NCI-H1048 (cell line): ENCODE data around the gene ANO9.
"Not testable (repeated sequence)": the region's sequence is repeated elsewhere in the genome, so short reads cannot be mapped to it uniquely, and the experiment has no call there.

ENCODE experiments used
- DNase-seq: peaks from one replicate; lab custom pipeline; 2025; lab: John Stamatoyannopoulos, UW

ANO9 gene

DNA sequence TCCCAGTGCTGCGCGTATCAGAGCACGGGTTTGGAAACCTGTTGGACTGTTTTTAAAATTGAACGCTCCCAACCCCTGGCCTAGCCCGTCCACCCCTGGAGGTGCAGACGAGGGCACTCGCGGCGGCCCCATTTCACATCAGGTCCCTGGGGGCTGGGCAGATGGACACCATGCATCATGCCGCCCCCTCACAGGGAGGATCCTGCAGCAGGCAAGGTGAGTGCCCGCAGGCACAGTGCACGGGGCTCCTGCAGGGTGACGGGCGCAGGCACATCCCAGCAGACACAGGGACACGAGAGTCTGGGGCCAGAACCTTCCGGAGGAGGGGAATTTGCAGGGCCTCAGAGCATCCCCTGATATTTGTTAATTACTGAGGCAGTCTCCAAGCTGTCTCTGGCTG lies 7.3 kb downstream of the ANO9 start:
- DNase-seq: no peak

DNA sequence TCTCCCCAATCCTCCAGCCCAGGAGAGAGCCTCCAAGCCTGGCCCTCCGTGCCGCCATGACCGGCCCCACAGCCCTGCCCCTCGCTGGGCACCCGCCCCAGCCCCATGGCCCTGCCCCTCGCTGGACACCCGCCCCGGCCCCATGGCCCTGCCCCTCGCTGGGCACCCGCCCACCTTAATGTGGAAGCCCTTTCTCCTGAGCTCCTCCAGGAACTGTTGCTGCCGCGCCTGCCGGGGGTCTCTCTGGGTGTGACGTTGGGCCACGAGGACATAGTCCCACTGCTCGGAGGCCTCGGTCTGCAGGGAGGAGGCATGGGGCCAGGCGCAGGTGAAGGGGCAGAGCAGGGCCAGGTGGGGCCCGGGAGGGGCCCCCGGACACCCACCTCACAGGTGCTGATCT lies 8.2 kb downstream of the ANO9 start:
- no peak for DNase-seq

DNA sequence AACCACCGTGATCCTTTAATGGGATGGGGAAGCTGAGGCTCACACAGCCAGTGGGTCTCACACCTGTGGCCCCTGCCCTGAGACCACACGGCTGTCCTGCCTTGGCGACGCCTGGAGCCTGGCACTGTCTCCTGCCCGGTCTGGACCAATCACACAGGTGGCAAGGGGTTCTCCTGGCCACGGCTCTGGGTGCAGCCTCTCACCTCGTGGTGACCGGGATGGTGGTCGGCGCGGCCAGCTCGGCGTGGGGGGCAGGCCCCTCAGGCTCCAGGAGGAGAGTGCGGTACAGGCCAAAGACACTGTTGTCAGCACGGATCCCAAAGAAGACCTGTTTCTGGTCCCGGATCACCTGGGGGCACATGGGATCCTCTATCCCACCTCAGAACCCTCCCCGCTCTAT lies 8.7 kb downstream of the ANO9 start:
- no peak for DNase-seq

DNA sequence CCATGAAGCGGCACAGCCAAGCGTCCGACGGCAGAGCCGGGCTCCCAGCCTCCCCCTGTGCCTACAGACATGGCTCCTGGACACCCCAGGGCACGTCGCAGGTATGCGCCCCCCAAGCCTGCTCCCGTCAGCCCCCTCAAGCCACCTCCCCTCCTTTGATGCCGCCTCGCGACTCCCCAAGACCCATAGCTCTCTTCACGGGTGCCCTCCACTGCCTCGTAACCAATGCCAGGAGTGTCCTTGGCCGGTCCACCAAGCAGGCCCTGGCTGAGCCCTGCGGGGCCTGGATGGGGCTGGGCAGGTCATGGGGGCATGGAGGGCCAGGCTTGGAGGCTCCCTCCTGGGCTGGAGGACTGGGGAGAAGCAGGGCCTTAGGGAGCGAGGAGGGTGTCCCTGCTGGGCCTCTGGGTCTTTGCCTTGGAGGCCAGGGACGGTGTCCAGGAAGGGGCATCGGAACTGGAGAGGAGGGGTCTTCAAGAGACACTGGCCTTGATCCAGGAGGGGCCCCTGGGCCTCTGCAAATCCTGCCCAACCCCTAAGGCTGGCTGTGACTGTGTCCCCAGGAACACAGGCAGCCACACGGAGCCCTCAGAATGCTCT lies 9.2 kb downstream of the ANO9 start:
- DNase-seq: no peak

DNA sequence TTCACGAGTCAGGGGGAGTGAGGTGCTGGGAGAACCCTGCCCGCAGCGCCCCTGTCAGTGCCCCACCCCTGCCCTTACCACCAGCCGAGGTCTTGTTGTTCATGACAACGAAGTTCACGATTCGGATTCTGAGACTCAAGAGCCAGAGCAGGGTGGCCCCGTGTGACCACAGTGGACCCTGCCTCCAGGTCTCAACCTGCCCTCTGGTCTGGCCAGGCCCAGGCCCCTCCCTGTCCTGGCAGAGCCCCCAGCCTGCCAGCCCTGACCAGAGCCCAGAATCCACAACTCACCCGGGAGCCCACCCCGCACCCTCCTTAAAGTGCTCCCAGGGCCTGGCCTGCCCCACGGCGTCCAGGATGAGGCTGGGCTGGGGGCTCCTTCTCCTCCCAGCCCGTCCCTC lies 9.9 kb downstream of the ANO9 start:
- DNase-seq: no peak

DNA sequence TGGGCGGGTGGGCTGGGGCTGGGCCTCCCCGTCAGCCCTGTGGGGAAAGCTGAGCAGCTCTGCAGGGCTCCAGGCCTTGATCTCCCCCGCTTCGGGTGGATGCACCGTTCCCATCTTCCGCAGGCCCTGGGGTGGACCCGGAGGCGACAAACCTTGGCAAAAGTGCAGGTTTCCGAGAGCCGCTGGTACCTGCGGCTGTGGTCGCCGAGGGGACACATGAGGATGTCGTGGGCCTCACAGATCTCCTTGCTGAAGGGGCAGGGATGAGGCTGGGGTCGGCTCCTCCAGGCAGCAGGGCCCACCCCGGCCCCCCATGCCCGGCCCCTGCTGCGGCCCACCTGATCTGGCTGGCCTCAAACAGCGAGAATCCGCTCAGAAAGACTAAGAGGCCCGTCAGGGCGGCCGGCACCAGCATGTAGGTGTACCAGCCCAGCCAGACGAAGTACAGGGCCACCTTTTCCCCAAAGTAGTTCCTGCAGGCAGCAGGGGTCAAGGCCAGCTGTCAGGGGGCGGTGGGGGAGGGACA lies 11.8 kb downstream of the ANO9 start:
- no peak for DNase-seq

DNA sequence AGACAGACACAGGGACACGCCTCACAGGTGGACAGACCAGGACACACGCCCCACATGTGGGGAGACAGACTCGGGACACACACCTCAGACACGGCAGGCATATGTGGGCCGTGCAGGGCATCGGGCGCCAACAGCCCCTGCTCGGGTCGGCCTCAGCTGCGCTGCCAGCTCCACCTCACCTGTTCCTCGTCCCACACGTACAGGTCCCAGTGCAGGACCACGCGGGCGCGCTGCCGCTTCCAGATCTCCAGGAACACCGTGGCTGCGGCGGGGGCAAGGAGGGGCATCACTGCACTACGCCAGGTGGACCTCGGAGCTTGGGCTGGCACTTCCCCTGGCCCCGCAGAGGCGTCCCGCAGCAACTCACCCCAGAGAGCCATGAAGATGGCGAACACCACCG lies 12.4 kb downstream of the ANO9 start:
- no peak for DNase-seq

DNA sequence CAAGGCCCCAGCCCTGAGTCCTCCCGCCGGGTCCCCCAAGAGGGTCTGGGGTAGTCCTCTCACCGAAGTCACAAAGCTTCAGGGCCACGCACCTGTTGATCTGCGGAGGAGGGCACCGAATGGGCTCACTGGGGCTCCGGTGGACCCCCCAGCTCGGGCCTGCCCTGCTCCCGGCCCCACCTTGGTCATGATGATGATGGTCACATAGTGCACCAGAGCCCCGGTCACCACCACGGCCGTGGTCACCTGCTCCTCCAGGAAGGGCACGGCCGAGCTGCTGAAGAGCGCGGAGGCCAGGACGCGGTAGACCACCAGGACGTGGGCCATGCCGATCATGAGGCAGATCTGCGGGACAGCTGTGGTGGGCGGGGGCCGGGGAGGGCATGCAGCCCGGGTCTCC lies 13.5 kb downstream of the ANO9 start:
- no peak for DNase-seq

DNA sequence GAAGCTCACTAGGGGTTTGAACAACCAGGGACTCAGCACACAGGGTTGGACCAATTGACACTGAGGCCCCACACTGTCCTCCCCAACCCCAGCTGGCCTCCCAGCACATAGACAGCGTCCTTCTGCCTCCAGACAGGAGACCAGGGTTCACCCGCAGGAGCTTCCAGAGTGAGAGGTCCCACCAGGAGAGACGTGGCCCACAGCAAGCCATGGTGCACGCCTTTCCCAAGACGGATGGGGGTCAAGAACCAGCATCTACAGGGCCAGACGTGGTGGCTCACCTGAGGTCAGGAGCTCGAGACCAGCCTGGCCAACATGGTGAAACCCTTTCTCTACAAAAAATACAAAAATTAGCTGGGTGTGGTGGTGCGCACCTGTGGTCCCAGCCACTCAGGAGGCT lies 15.0 kb downstream of the ANO9 start:
- no peak for DNase-seq

DNA sequence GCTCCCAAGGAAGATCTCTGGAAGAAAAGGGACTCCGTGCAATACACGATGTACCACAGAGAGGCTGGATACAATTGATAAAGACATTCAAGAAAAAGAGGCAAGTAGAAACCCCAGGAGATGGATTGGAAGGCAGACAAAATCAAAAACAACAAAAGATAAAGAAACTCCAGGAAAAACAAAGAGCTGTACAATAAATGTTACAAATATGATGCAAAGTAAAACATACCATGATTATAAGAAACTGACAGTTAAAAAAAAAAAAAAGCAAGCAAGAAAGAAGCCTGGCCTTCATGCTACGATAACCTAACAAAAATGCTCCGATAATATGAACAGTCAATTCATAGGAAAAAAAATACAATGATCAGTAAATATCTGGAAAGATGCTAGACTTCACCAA lies 16.5 kb downstream of the ANO9 start:
- DNase-seq: no peak

DNA sequence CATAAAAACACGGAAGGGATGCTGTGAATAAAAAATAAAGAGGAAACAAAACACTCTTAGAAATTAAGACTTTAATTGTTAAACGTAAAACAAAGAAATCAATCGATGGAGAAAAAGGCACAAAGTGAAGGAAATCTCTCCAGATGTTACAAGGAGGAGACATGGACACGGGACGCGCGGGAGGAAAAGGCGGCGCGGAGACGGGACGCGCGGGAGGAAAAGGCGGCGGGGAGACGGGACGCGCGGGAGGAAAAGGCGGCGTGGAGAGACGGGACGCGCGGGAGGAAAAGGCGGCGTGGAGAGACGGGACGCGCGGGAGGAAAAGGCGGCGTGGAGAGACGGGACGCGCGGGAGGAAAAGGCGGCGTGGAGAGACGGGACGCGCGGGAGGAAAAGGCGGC lies 17.0 kb downstream of the ANO9 start:
- DNase-seq: not testable (repeated sequence)

DNA sequence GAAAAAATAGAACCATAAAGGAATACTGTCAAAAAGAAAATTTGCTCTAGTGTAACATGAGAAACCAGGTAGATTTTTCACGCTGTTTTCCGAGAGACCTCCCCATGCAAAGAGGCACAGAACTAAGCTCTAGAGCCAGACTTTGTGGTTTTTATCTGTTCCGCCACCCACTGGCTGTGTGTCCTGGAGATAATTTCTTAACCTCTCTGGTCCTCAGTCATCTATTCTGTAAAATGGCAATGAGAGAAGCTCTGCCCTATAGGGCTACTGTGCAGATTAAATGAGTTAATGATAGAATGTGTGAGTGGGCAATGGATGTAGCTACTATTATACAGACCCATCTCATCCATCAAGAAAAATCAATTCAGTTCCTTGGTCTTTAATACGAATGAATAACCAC lies 17.6 kb downstream of the ANO9 start:
- DNase-seq: no peak

DNA sequence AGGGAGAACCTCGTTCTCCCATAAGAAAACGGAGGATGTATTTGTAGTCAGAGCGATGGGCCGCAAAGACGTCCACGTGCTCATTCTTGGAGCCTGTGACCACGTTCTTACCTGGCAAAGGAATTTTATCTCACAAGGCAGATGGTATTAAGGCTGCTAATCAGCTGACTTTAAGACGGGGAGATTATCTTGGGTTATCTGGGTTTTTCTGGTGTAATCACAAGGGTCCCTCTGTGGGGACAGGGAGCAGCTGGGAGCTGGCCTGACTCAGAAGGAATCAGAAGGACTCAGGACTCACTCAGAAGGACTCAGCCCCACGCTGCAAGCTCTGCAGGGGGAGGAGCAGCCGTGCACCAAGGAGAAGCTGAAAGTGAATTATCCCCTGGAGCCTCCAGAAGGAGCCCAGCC lies 19.6 kb downstream of the ANO9 start:
- no peak for DNase-seq

DNA sequence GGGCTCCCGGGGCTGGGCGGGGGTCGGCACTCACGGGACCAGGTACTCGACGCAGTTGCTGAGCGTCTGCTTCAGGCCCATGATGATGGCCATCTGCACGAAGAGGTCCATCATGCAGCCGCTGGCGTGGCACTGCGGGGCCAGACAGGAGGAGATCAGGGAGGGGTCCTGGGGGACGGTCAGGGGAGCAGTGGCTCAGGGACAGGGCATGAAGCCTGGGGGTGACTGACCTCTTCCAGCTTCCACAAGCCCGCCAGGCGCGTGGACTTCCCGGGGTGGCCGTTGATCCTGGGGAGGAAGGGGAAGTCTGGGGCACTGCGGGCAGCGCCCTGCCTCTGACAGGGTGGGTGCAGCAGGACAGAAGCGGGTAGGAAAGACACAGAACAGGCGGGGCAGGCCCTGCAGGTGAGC lies 20.9 kb downstream of the ANO9 start:
- no peak for DNase-seq

DNA sequence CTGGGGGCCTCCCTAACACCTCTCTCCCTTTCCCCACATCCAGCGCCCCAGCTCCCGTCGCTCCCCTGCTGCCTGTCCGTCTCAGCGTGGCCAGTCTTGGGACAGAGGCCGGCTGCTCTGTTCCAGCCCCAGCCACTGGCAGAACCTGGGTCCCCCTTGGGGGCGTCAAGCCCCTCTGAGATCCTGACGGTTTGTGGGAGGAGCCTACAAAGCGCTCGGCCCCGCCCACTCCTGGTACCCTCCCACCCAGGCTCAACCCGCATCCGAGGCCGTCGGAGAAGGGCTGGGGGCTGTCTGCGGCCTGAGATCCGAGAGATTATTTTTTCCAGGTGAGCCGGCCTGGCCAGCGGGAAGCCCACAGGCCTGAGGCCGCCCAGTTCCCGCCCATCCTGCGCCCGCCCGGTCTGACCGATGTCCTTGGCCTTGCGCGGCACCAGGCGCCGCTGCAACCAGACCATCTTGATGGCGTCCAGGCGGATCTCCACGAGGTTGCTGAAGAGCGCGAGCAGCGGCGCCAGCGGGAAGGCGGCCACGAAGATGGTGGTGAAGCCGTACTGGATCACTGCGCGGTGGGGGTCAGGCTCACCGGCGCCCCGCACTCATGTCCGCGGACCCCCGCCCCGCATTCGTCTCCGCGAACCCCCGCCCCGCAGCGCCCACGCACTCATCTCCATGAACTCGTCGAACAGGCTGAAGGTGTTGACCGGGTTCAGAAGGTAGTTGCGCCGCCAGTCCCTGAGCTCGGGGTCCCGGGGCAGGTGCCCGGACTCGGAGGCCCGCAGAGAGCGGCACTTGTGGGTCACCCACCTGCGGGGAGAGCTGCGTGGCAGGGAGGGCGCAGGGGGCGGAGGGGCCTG lies 21.5 kb downstream of the ANO9 start:
- DNase-seq: no peak

DNA sequence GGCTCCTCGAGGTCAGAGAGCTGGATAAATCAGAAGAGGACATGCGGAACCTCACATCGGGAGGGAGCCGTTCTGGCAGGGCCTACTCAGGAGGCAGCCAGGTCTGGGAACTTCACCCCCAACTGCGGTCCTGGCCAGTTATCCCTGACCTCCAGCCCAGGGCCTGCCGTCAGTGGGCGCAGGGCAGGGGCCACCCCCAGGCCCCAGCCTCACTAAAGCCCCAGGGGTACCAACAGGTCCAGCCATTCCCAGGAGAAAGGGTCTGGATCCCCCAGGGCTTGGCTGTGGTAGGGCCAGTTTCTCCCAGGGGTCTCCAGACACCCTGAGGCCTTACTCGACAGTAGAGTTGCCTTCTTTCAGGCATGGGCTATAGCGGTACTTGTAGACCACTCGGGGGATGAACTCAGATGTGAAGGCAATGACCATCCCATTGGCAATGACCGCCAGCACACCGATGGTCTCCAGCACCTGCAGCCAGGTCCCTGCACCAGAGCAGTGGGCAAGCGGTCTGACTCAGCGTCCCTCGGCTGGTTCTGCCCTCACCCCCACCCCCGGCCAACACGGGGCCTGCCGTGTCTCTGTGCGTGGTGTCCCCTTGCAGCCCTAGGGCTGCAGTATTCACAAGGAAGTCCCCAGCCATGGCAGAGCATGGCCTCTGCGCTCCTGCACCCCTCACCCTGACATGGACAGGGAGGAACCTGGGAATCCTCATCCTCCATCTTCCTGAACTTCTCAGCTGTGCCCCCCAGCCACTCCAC lies 22.4 kb downstream of the ANO9 start:
- no peak for DNase-seq

DNA sequence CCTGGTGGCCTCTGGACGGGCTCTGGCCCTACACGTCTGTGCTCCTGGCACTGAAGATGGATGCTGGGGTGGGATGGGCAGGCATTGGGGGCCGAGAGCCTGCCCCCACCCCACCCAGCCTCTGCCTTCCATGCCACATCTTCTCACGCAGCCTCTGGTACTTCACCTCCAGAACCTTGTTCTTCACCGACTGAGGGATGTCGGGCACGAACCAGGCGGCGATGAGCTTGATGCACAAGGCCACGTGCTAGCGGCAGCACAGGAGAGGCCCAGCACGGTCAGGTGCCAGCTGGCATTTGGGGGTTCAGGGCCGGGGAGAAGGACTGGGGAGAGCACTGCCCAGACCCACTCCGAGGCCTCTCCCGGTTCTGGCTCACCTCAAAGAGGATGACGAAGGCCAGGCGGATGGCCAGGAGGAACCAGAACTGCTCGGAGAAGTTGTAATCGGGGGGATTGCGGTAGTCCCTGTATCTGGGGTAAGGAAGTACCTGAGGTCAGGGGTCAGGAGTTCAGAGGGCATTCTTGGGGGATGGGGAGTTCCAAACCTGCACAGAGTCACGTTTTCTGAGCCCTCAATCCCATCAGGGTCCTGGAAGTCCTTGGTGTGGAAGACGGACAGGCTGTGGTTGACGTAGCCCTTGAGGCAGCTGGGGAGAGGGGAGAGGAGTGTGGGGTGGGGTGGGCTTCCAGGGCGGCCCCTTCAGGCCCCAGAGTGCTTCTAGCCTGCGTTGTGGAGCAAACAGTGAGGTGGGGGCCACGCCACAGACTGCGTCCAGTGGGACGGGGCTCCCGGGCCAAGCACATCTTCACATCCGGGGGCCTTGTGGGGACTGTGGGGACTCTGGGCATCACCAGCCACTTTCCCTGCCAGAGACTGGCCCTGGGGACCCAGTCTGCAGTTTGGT lies 23.2 kb downstream of the ANO9 start:
- DNase-seq: no peak

DNA sequence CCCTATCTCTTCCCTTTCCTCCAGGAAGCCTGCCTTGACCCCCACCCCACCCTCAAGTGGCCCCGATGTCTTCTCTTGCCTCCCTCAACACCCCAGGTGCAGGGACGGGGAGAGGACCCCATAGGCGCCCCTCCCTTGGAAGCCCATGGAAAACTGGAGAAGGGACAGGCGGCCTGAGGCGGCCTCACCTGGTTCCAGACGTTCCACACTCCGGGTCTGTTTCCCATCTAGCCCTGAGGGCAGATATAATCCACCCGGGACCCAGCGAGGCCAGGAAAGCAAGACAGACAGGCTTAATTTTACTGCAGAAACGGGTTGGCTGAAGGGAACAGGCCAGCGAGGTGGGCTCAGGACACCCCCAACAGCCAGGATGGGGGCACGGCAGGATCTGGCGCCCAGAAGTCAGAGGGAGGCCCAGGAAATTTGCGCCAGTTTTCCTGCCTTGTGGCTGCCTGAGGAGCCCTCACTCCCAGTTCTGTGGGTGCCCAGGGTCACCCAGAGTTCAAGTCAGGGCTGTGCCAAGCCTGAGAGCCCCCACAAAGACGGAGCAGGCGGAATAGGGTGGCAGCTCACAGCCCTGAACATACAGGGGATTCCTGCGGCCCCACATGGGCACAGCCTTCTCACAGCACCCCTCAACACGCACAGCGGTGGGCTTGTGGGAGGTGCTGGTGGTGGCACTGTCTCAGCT lies 24.0 kb downstream of the ANO9 start:
- no peak for DNase-seq

DNA sequence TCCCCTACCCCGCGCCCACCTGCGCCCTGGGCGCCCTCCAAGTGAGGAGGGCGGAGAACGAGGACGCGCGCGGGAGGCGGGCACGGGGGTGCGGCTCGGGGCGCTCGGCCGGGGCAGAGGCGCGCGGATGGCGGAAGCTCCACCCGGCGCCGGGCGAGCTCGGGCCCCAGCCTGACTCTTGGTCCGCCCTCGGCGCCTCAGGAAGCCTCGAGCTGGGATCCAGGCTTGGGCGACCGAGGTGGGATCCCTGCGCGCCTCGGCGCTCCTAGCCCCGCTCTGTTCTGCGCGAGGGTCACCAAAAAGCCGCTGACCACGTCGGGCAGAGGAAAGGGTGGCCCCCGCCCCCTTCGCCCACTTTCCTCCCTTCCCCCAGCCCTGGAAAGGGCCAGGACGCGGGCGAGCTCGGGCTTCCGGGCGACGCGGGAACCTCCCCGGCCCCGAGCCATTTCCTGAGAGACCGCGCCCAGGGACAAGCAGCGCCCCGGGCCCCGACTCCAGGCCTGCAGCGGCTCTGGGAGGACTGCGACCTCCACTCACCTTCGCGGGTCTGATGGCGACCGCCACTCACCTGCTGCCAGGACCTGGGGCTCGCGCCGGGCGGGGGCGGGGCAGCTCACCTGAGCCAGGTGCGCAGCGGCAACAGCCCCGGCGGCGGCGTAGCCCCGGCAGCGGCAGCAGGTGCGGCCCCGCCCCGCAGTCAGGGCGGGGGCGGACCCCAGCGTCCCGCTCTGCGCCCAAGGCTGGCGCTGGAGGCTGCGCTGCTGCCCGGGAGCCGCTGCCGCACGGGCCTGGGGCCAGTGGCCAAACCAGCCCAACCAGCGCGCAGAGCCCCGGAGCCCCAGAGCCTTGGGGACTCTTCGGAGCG lies 24.8 kb downstream of the ANO9 start:
- DNase-seq: no peak

DNA sequence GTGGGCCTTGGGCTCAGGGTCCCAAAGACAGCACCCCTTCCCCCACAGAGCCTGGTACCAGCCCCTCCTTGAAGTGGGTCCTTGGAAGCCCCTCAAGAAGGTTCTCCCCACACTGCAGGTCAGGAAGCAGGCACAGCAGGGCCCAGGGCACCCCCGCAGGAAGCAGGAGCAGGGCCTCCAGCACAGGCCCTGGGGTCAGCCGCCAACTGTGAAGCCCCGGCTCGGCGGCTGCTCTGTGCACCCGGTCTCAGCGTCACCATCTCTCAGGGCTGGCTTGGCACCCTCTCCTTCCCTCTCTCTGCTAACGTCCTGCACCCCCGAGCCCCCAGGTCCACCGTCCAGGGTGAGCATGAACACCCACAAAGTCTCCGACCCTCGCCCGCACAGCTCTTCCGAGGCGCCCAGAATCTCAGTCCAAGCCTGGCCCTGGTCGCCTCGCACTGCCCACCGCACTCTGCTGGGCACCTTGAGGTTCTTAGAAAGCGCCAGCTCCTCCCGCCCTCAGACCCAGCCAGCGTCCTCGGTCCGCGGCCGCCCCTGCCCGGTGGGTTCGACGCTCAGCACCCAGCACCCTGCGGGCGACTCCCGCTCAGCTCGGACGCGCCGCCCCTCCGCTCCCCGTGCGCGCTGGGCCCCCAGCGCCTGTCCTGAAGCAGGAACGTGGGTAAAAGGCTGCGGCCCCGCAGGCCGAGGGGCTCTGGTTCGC lies 25.6 kb downstream of the ANO9 start:
- no peak for DNase-seq
